MG63 (cell line): ENCODE measurements around the gene BOD1L1. TPM values are rescaled to one million over a fixed set of nuclear protein-coding genes. Genes with fewer than 3 reads are reported as not detected.

ENCODE experiments used
- DNase-seq: peaks from one replicate; pipeline ENCODE4 v3.0.0-alpha.2; 2020
- H3K27me3 ChIP-seq: fragments of 250-450 bp; sonication (Bioruptor Pico); 2 replicates; pipeline ENCODE4 v1.5.1; 2020; ENCODE audit warnings: mild to moderate bottlenecking, moderate library complexity
- H3K36me3 ChIP-seq: fragments of 250-450 bp; sonication (Bioruptor Pico); 2 replicates; pipeline ENCODE4 v1.5.1; 2020; ENCODE audit warnings: mild to moderate bottlenecking, moderate library complexity
- H3K4me3 ChIP-seq: fragments of 250-450 bp; sonication (Bioruptor Pico); 2 replicates; pipeline ENCODE4 v1.5.1; 2020; ENCODE audit warnings: mild to moderate bottlenecking, moderate library complexity
- H3K9me3 ChIP-seq: fragments of 250-450 bp; sonication (Bioruptor Pico); 2 replicates; pipeline ENCODE4 v1.5.1; 2020; ENCODE audit warnings: mild to moderate bottlenecking, moderate library complexity
- total RNA-seq: library from RNA; depleted of rRNA; stranded (reverse); fragments of >200 nt; shearing (Covaris generic); gene quantifications from 2 replicates; pipeline ENCODE4 v1.2.3, GENCODE V29; 2014; ENCODE audit warnings: low replicate concordance

The BOD1L1 gene
- total RNA-seq, 1 experiment from 2014 or later: 4.1 TPM

GRCh38 chr4:13537832-13538177 is 89.7 kb downstream of the BOD1L1 start:
- no peaks in the 10 kb centered on the region for H3K9me3 ChIP-seq
- no peaks in the 10 kb centered on the region for H3K36me3 ChIP-seq
- no peak for DNase-seq

GRCh38 chr4:13537011-13537831 is 90.3 kb downstream of the BOD1L1 start:
- H3K36me3 ChIP-seq: no peaks in the 10 kb centered on the region
- no peak for DNase-seq
- H3K9me3 ChIP-seq: no peaks in the 10 kb centered on the region
- H3K4me3 ChIP-seq: no peak overlapping the region
- no peaks in the 10 kb centered on the region for H3K27me3 ChIP-seq

More at GRCh38 chr4:13537832-13538177, 89.7 kb downstream of the BOD1L1 start:
- no peaks in the 10 kb centered on the region for H3K27me3 ChIP-seq
- no peak overlapping the region for H3K4me3 ChIP-seq

DNA sequence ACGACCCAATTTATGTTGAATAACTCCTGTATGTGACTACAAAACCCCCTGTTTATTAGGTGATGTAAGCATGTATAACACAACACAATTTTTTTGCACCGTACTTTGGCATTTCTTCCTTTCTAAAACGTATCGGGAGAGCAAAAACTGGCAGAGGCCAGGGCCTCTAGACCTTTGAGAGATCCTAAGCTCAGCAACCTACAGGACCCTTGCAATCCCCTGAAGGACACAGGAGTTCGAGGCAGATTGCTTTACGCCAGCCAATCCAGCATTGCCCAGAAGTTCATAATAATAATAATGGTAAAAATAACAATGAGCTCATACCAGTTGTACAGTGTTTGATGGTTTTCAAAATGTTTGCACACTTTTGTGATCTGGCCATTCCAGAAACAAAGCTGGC is 90.9 kb downstream of the BOD1L1 start:
- Histone ChIP-seq H3K4me3 (no peak overlapping the region), H3K27me3 (no peaks in the 10 kb centered on the region), H3K36me3 (no peaks in the 10 kb centered on the region), H3K9me3 (no peaks in the 10 kb centered on the region)
- DNase-seq: no peak

DNA sequence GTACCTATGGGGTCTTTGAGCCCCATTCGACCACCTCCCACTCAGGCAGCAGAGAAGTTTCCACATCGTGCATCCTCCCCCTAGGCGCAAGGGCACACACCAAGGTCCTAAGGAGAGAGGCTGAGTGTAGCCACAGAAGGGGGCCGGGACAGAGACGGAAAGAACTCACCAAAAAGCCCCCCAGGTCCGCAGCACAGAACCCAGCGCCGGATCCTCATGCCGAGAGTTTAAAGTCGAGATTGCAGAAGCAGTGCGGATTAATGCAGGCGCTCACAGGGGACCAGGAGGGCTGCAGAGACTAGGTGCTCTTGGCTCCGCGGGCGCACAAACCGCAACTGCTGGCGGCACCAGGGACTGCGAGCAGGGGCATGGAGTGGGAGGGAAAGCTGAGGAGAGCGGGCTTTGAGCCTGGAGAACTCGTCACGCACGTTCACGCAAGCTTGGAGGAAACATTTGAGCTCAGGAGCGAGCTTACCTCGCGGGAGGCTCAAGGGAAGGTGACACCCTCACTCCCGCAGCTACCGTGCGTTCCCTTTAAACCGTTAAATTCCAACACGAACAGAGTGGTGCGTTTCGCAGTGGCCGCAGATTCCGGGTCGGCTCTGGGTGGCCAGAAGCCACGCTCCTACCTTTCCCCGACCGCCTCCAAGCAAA is 91.7 kb downstream of the BOD1L1 start:
- Histone ChIP-seq H3K36me3 (no peaks in the 10 kb centered on the region), H3K9me3 (no peaks in the 10 kb centered on the region), H3K4me3 (no peak overlapping the region), H3K27me3 (no peaks in the 10 kb centered on the region)
- no peak for DNase-seq

DNA sequence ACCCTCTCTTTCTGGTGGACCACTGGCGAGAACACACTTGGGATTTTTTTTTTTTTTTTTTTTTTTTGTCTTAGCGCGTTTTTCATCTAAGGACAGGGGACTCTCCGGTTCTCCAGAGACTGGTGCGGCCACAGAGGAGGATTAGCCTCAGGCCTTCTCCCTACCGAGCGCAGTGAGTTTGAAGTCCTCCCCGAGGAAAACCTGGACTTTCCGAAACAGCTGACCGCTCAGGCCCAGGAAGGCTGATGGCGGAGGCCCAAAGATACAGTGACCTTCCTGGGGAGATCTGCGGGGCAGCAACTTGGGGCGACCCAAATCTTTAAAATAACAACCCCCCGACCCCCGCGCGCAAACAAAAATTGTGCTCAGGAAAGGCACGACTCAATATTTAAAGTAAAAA is 92.4 kb downstream of the BOD1L1 start:
- DNase-seq: no peak
- Histone ChIP-seq H3K27me3 (no peaks in the 10 kb centered on the region), H3K36me3 (no peaks in the 10 kb centered on the region), H3K4me3 (no peak overlapping the region), H3K9me3 (no peaks in the 10 kb centered on the region)

DNA sequence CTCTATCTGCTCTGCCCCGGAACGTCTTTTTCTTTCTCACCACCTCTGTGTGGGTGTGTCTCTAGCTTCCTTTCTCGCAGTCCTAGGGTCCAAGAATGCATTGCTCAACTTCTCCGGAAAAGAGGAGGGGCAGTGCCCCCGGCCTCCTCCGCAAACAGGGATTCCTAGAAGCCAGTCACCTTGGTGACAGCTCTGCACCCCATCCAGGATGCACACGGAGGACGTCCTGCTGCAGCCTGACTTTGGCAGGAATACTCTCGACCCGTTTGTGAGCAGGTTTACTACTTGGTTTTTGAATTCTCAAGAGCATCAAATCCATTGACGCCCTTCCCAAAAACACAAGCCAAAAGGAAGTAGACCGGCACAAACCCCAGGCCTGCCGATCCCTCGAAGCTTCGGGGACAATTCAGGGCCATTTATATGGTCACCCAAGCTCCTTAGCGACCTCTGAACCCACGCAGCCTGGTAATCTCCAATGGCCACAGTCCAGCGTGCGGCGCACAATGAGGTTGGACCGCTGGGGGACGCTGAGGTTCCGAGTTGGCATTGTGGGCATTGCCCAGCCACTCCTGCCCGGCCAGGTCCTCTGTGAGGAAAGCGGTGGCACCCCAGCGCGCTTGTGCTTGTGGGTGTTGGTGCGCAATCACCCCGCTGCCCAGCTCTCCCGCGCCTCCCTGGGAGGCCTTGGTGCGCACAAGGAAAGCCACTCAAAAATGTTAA is 93.0 kb downstream of the BOD1L1 start:
- Histone ChIP-seq H3K9me3 (no peaks in the 10 kb centered on the region), H3K4me3 (no peak overlapping the region), H3K36me3 (no peaks in the 10 kb centered on the region), H3K27me3 (no peaks in the 10 kb centered on the region)
- no peak for DNase-seq

DNA sequence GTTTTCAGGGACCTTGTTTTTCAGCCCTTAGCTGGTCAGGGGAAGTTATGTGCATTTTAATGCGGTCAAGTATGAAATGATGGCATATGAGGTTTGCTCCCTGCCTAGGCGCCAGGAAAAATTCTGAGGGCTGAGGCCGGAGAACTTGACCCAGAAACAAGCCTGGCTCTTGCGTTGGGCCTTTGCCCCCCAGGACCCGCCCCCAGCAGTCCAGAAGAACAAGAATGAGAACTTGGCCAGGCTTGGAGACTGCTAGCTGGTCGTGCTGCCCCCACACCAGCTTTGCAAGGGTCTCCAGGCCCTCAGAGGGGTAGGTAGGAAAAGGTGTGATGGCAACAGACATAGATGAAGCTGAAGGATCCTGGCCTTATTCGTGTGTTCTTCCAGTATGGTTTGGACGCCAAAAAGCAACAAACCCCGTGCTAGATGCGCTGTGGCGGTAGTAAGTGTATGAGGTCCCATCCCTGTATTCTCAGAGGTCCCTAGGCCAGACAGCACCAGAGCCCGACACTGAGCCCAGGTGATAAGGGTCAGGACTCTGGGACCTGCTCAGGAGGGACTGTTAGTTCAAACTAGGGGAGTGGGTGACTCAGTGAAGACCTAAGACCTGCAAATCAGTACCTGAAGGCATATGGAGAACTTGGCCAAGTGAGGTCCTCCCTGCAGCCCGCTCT is 93.7 kb downstream of the BOD1L1 start:
- H3K4me3 ChIP-seq: no peak overlapping the region
- no peaks in the 10 kb centered on the region for H3K36me3 ChIP-seq
- H3K27me3 ChIP-seq: no peaks in the 10 kb centered on the region
- DNase-seq: no peak
- no peaks in the 10 kb centered on the region for H3K9me3 ChIP-seq

- DNase-seq: no peak
- Histone ChIP-seq H3K9me3 (no peaks in the 10 kb centered on the region), H3K4me3 (no peak overlapping the region), H3K36me3 (no peaks in the 10 kb centered on the region), H3K27me3 (no peaks in the 10 kb centered on the region)
These were observed 95.9 kb downstream of the BOD1L1 start for GRCh38 chr4:13531625-13531998.

DNA sequence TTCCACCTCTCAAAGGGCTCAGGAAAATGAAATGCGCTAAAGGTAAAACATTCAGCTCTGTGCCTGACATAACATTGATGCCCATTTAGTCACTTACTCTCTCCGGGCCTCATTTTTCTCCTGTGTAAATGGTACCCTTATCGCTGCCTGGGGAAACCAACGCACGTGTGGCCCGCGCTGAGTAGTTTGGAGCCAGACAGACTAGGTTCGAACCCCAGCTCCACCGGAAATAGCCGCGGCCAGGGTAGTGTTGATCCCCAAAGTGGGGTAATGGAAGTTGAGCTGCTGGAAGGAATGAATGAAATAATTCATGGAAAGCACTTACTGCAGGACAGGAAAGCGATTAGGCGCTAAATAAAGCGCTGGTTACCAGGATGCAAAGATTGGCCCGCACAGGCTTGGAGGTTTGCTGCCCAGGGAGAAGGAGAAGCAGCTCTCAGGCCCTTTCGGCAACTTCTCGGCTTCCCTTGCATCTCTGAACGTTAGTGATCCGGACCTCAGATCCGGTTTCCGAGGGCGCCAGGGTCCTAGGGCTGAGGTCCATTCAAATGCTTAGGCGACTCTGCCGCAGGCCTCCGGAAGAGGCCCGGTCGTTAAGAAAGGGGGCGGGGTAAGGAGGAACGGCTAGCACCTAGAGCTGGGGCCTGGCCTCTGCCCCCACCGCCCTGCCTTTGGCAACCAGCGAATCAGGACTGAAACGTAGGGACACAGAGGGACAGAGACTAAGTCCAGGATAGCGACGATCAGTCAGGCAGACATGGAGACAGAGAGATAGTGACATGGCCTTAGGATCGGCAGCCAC is 96.5 kb downstream of the BOD1L1 start:
- no peaks in the 10 kb centered on the region for H3K27me3 ChIP-seq
- H3K36me3 ChIP-seq: no peaks in the 10 kb centered on the region
- no peaks in the 10 kb centered on the region for H3K9me3 ChIP-seq
- H3K4me3 ChIP-seq: no peak overlapping the region
- DNase-seq: no peak

DNA sequence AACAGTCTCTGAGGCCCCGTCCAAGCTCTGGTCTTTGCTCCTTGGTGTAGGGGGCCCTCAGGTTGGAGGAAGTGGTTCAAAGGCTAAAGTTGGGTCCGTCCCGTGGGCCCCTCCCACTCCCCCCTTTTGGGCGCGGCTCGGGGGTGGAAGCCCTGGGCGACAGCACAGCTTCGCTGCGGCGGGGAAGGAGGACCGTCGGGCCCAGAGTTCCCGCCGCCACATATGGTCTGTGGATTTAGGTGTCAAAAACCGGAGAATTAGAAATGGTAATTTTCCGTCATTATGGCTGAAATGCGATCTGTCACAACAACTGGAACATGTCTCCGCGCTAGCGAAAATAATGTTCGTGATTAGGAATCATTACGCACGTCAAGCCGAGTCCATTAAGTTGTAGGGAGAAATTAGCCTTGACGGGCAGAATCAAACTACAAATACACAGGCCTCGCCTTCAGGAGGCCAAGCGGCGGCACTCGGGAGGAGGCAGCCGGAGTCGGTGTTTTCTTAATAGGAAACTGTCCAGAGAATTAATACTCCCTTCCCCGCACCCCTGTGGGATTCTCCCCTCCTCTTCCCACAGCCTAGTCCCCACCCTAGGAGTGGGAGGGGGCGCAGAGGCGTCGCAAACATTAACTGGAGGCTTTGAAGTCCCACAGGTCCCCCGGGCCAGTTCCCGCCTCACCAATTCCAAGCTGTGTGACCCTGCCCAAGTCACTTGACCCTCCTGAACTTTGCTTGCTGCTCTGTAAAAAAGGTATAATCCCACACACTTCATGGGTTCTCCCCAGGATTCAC is 98.2 kb downstream of the BOD1L1 start:
- no peaks in the 10 kb centered on the region for H3K36me3 ChIP-seq
- no peak for DNase-seq
- no peak overlapping the region for H3K4me3 ChIP-seq
- no peaks in the 10 kb centered on the region for H3K27me3 ChIP-seq
- no peaks in the 10 kb centered on the region for H3K9me3 ChIP-seq

- Histone ChIP-seq H3K9me3 (no peaks in the 10 kb centered on the region), H3K4me3 (no peak overlapping the region), H3K27me3 (no peaks in the 10 kb centered on the region), H3K36me3 (no peaks in the 10 kb centered on the region)
- DNase-seq: no peak
These were observed 98.8 kb downstream of the BOD1L1 start for GRCh38 chr4:13528821-13529127.

DNA sequence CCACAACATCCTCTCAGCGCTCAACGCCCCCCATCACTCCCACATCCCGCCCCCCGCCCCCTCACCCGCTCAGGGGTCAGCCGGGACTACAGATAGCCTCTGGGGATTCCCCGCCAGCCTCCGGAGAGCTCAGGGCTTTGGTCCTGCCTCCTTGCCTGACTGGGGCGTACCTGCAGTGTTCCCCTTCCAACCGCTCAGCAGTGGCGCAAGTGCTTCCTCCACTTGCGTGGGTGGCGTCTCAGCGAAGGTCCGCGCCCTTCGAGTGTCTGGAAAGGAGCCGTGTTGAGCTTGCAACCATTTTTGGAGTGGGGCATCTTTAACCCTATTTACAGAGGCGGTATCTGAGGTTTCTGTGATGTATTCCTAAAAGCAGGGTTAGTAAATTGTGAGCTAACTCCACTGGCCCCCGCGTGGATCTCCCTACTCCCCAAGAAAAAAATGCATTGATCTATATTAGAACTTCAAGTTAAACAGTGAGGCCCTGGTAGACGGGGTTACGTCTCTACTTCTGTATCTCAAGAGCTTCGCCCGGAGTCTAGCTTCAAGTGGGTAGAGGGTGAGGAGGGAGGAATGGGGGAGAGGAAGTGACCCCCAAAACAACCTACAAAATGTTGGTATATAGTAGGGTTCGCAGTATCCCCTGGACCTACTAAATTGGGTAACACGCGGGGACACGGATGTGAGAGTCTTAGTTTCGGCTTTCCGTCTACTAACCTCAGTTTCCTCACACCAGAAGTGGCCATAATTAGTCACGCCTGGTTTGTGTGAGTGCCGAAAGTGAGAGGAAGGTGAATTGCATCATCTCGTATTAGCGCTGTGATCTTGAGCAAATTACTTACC is 99.3 kb downstream of the BOD1L1 start:
- Histone ChIP-seq H3K4me3 (no peak overlapping the region), H3K27me3 (no peaks in the 10 kb centered on the region), H3K9me3 (no peaks in the 10 kb centered on the region), H3K36me3 (no peaks in the 10 kb centered on the region)
- no peak for DNase-seq

- Histone ChIP-seq H3K9me3 (no peaks in the 10 kb centered on the region), H3K4me3 (no peak overlapping the region), H3K27me3 (no peaks in the 10 kb centered on the region), H3K36me3 (no peaks in the 10 kb centered on the region)
- no peak for DNase-seq
These were observed 100.1 kb downstream of the BOD1L1 start for GRCh38 chr4:13527192-13527980.

DNA sequence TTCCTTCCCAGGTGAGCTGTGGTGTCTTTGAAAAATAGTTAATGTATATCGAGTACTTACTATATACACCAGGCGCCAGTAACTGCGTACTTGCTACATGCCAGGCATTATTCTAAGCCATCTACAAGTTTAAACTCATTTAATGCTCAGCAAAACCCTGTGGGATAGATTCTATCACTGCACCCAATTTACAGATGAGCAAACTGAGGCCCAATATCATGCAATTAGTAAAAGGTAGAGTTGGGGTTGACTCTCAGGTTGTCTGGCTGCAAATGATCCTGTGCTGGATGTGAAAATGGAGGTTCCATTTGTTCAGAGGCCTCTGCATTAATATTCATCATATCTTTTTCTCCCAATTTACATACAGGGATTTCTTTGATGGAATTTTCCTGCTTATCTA is 100.9 kb downstream of the BOD1L1 start:
- Histone ChIP-seq H3K27me3 (no peaks in the 10 kb centered on the region), H3K4me3 (no peak overlapping the region), H3K36me3 (no peaks in the 10 kb centered on the region), H3K9me3 (no peaks in the 10 kb centered on the region)
- no peak for DNase-seq
